MM.1S (cell line): ENCODE data around the gene TMEM242.

Experiments
- EZH2 ChIP-seq: fragments of 300-600 bp; sonication (generic); optimal IDR thresholded peaks from 2 replicates; pipeline ENCODE3; 2017; ENCODE audit warnings: low read depth, mild to moderate bottlenecking, antibody characterized with exemption, low read length, mixed read lengths
- EZH2phosphoT487 ChIP-seq: fragments of 300-600 bp; sonication (generic); IDR thresholded peaks from 2 replicates; pipeline ENCODE4 v1.6.1; 2018; ENCODE audit warnings: antibody characterized with exemption, low read length
- TF ChIP-seq, protein P1 (sequence below): fragments of 300-600 bp; sonication (generic); IDR thresholded peaks from 2 replicates; pipeline ENCODE4 v1.5.1; 2016; ENCODE audit warnings: antibody characterized with exemption, low read length, mixed read lengths

GRCh38 chr6:157333537-157333936 is 10.2 kb upstream of the TMEM242 start:
- TF ChIP-seq, protein P1, sequence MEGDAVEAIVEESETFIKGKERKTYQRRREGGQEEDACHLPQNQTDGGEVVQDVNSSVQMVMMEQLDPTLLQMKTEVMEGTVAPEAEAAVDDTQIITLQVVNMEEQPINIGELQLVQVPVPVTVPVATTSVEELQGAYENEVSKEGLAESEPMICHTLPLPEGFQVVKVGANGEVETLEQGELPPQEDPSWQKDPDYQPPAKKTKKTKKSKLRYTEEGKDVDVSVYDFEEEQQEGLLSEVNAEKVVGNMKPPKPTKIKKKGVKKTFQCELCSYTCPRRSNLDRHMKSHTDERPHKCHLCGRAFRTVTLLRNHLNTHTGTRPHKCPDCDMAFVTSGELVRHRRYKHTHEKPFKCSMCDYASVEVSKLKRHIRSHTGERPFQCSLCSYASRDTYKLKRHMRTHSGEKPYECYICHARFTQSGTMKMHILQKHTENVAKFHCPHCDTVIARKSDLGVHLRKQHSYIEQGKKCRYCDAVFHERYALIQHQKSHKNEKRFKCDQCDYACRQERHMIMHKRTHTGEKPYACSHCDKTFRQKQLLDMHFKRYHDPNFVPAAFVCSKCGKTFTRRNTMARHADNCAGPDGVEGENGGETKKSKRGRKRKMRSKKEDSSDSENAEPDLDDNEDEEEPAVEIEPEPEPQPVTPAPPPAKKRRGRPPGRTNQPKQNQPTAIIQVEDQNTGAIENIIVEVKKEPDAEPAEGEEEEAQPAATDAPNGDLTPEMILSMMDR, result no peak
- TF ChIP-seq EZH2 (no peak), EZH2phosphoT487 (no peak)
